Neuronal stem cell (in vitro differentiated cells): ENCODE data around the gene MEIOB.
A peak's percentile ranks its signal among the peaks of the same experiment; 100 is the strongest.

Experiments
- DNase-seq: peaks from one replicate; pipeline ENCODE4 v3.0.0-alpha.2; 2013; ENCODE audit warnings: low spot score
- H2AFZ ChIP-seq: one replicate; pipeline ENCODE4 v1.6.1; 2013; ENCODE audit warnings: mild to moderate bottlenecking, low read length, inconsistent platforms
- H2AK5ac ChIP-seq: 2 replicates; pipeline ENCODE4 v1.6.1; 2013; ENCODE audit warnings: low read depth, mild to moderate bottlenecking, inconsistent platforms, low read length, moderate library complexity, mixed read lengths
- H2BK120ac ChIP-seq: 2 replicates; pipeline ENCODE4 v1.6.1; 2013; ENCODE audit warnings: low read depth, mild to moderate bottlenecking, inconsistent platforms, low read length, moderate library complexity, mixed read lengths
- H2BK12ac ChIP-seq: one replicate; pipeline ENCODE4 v1.6.1; 2013; ENCODE audit warnings: low read length, inconsistent platforms
- H2BK15ac ChIP-seq: 2 replicates; pipeline ENCODE4 v1.6.1; 2013; ENCODE audit warnings: mild to moderate bottlenecking, low read length, inconsistent platforms, mixed read lengths
- H2BK5ac ChIP-seq: one replicate; pipeline ENCODE4 v1.6.1; 2013; ENCODE audit warnings: inconsistent platforms, mild to moderate bottlenecking, low read length, moderate library complexity
- H3K14ac ChIP-seq: one replicate; pipeline ENCODE4 v1.6.1; 2013; ENCODE audit warnings: low read length, inconsistent platforms
- H3K18ac ChIP-seq: 2 replicates; pipeline ENCODE4 v1.6.1; 2013; ENCODE audit warnings: low read length, inconsistent platforms
- H3K23ac ChIP-seq: 2 replicates; pipeline ENCODE4 v1.6.1; 2013; ENCODE audit warnings: low read depth, mild to moderate bottlenecking, mixed read lengths, low read length, inconsistent platforms; ENCODE audit not compliant: poor library complexity
- H3K27ac ChIP-seq: replicated peaks from 3 replicates; pipeline ENCODE4 v1.5.1; 2013; ENCODE audit warnings: low read length, inconsistent platforms
- H3K27me3 ChIP-seq, 3 experiments: 2 replicates each; pipeline ENCODE4 v1.6.1; 2013; ENCODE audit warnings: low read length in 3 of 3, mild to moderate bottlenecking in 2 of 3, inconsistent platforms in 1 of 3, low read depth in 1 of 3, mixed read lengths in 1 of 3, moderate library complexity in 1 of 3; ENCODE audit not compliant: control insufficient read depth in 3 of 3, insufficient read depth in 3 of 3
- H3K36me3 ChIP-seq, 2 donors: replicated peaks in 1 of 2; 2 replicates each; pipeline ENCODE4 v1.6.1; 2013; ENCODE audit warnings: low read length in 2 of 2; ENCODE audit not compliant: control insufficient read depth in 2 of 2, insufficient read depth in 2 of 2
- H3K4ac ChIP-seq: 2 replicates; pipeline ENCODE4 v1.6.1; 2013; ENCODE audit warnings: inconsistent platforms, mild to moderate bottlenecking, low read length, moderate library complexity
- H3K4me1 ChIP-seq, 2 donors: 1 replicate in 1 of 2; 2 replicates in 1 of 2; pipeline ENCODE4 v1.6.1; 2013; ENCODE audit warnings: low read length in 2 of 2, low read depth in 1 of 2; ENCODE audit not compliant: control insufficient read depth in 2 of 2, insufficient read depth in 1 of 2
- H3K4me2 ChIP-seq: one replicate; pipeline ENCODE4 v1.6.1; 2013; ENCODE audit warnings: mild to moderate bottlenecking, low read length, inconsistent platforms; ENCODE audit not compliant: insufficient read depth, poor library complexity, severe bottlenecking
- H3K4me3 ChIP-seq, 2 donors: 2 replicates each; pipeline ENCODE4 v1.5.1; 2013; ENCODE audit warnings: low read length in 2 of 2, mild to moderate bottlenecking in 2 of 2, inconsistent platforms in 1 of 2, moderate library complexity in 1 of 2
- H3K79me1 ChIP-seq: one replicate; pipeline ENCODE4 v1.6.1; 2013; ENCODE audit warnings: low read depth, mild to moderate bottlenecking, inconsistent platforms, low read length, moderate library complexity
- H3K9ac ChIP-seq: one replicate; pipeline ENCODE4 v1.6.1; 2013; ENCODE audit warnings: mild to moderate bottlenecking, low read depth, low read length, inconsistent platforms; ENCODE audit not compliant: poor library complexity
- H3K9me3 ChIP-seq, 2 donors: replicated peaks in 1 of 2; 2 replicates each; pipeline versions ENCODE3 to v1.6.1; 2013; ENCODE audit warnings: low read length in 2 of 2, mild to moderate bottlenecking in 2 of 2, inconsistent platforms in 1 of 2, low read depth in 1 of 2, mixed read lengths in 1 of 2, moderate library complexity in 1 of 2; ENCODE audit not compliant: control insufficient read depth in 2 of 2, insufficient read depth in 1 of 2
- H4K8ac ChIP-seq: one replicate; pipeline ENCODE4 v1.6.1; 2013; ENCODE audit warnings: low read depth, mild to moderate bottlenecking, inconsistent platforms, low read length, moderate library complexity
- H4K91ac ChIP-seq: one replicate; pipeline ENCODE4 v1.6.1; 2013; ENCODE audit warnings: low read length, low read depth, mild to moderate bottlenecking, inconsistent platforms; ENCODE audit not compliant: poor library complexity
- WGBS, 2 donors: extraction: QIAGEN DNeasy Blood & Tissue Kit; methylation state at CpG; one replicate each; pipeline ENCODE4 v1.1.7; 2013; ENCODE audit warnings: missing lambda C conversion rate in 2 of 2, mixed read lengths in 1 of 2; ENCODE audit not compliant: insufficient read length in 2 of 2, insufficient replicate concordance in 1 of 2; ENCODE audit errors: extremely low coverage in 2 of 2; 5-methylcytosine and 5-hydroxymethylcytosine counted together

Gene MEIOB

DNA sequence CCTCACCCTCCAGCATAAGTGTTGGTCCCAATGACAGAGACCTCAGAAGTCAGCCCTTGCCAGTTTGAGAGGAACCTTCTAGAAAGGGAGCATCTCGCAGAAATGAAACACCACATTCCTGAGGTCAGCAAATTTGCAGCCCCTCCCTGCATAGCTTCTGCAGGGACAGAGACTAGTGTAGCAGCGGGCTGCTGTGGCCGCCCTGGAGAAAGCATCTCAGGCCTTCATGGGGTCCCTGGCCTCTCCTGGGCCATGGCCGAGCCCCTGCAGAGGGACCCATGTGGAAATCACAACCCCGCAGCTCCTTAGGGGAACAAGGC is 34.8 kb upstream of the MEIOB start:
- no peak for DNase-seq
- Histone ChIP-seq H3K14ac (no peak overlapping the region), H3K4ac (no peak overlapping the region)

DNA sequence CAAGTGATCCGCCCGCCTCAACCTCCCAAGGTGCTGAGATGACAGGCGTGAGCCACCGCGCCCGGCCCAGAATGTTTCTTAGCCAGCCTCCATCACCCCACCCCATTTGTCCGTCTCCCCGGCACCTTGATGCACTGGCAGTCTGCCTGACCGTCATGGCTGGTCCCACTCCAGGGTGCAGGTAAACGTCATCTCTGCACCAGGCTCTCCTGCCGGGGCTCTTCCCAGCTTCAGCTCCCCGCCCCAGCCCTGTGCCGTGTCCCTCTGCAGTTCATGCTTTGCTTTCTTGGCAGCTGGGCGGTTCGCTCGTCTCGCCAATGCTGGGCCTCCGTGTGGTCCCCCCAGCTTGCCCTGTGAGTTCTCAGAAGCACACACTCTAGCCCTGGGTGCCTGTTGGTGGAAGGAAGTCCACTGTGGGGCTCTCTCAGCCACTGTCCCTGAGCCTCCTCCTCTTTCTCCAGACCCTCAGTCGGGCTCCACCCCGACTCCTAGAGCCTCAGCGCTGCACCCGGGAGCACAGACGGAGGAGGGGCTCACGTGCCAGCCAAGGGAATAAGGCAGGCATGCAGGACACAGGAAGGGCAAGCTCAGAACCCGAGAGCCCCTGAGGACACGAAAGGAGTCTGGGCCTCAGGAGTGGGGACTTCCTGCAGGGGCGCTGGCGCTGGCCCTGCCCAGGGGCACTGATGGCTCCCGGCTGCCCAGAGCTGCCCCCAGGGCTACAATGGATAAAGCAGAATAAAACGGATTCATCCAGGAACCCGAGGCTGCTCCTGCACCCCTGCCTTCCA is 34.3 kb upstream of the MEIOB start:
- no peak overlapping the region for H3K27ac ChIP-seq

More for the DNA sequence above, 34.8 kb upstream of the MEIOB start:
- no peak overlapping the region for H3K9ac ChIP-seq
- no peak overlapping the region for H4K91ac ChIP-seq
- no peaks in the 10 kb centered on the region for H3K9me3 ChIP-seq
- H3K4me1 ChIP-seq: peaks cover 0 to 16% of the 10 kb centered on the region in 2 donors
- H2AK5ac ChIP-seq: peak overlapping the region; percentile 25
- H3K23ac ChIP-seq: no peak overlapping the region
- H2BK5ac ChIP-seq: no peak overlapping the region
- no peaks in the 10 kb centered on the region for H3K36me3 ChIP-seq
- H3K79me1 ChIP-seq: no peaks in the 10 kb centered on the region
- H3K4me2 ChIP-seq: no peak overlapping the region
- no peak overlapping the region for H2BK120ac ChIP-seq
- no peak overlapping the region for H3K27ac ChIP-seq
- peak overlapping the region; percentile 58 for H2BK12ac ChIP-seq
- H3K18ac ChIP-seq: no peak overlapping the region
- H2AFZ ChIP-seq: peak overlapping the region; percentile 59
- H2BK15ac ChIP-seq: no peak overlapping the region
- no CpG with 5 or more reads among the region's 5 CpGs for WGBS, 2 donors
- H3K4me3 ChIP-seq: no peak overlapping the region
- H3K27me3 ChIP-seq: peaks cover 0 to 70% (median 0%) of the 10 kb centered on the region in 3 experiments
- no peak overlapping the region for H4K8ac ChIP-seq

DNA sequence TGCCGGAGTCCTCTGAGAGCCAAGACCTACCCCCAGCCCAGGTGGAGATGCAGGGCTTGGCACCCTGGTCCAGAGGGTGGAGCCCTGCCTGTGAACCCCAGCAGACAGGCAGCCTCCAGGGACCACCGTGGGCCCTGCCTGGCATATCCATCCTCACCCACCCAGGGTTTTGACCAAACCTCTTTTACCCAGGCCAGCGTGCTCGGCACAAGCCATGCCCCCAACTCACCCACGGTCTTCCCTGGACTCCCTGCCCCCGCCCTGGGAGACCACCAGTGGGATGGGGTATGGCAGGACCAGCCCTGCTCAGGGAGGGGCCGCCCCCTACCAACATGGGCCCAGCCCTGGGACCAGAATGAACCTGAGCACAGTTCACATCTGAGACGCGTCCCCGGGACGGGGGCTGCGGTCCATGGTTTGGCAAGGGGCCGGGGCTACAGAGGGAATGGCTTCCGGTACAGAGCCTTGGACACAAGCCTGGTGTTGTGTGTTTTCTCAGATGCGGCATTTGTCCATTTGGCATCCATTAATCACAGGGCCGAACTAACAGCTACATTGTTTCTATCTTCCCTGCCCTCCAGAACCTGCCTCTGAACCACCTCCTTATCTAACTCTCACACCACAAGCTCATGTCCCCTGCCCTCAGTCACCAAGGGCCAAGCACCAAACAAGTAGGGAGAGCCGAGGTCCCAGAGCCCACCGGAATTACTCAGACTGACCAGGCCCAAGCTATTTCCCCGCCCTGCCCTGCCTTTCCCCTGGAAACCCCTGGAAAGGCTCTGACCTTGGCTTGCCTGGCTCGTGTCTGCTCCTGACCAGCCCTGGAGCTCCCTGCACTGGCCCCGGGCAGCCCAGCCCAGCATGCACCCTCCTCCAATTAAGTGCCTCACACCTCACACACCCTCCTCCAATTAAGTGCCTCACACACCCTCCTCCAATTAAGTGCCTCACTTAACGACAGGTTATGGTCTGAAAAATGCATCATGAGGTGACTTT is 32.2 kb upstream of the MEIOB start:
- Histone ChIP-seq H3K27me3 (peaks cover 0 to 72% (median 0%) of the 10 kb centered on the region in 3 experiments), H3K18ac (peak overlapping the region; percentile 62), H3K14ac (no peak overlapping the region), H2AK5ac (peak overlapping the region; percentile 67), H3K4me1 (peaks cover 0 to 12% of the 10 kb centered on the region in 2 donors), H2BK5ac (no peak overlapping the region), H3K4me3 (no peak overlapping the region), H2BK15ac (no peak overlapping the region), H3K79me1 (peaks cover 3% of the 10 kb centered on the region), H3K4ac (peak overlapping the region; percentile 42), H3K4me2 (no peak overlapping the region), H3K27ac (no peak overlapping the region), H3K9ac (no peak overlapping the region), H2AFZ (no peak overlapping the region), H3K23ac (peak overlapping the region; percentile 55), H3K9me3 (no peaks in the 10 kb centered on the region), H4K91ac (no peak overlapping the region), H4K8ac (no peak overlapping the region), H2BK12ac (no peak overlapping the region), H2BK120ac (no peak overlapping the region), H3K36me3 (no peaks in the 10 kb centered on the region)
- no CpG with 5 or more reads among the region's 22 CpGs for WGBS, 2 donors
- DNase-seq: no peak

More for the DNA sequence above, 34.3 kb upstream of the MEIOB start:
- Histone ChIP-seq H3K18ac (no peak overlapping the region), H3K23ac (peak overlapping the region; percentile 59), H3K4me2 (no peak overlapping the region), H3K4me1 (peaks cover 0 to 16% of the 10 kb centered on the region in 2 donors), H3K79me1 (no peaks in the 10 kb centered on the region), H3K9ac (no peak overlapping the region), H2BK5ac (no peak overlapping the region), H2BK15ac (peak overlapping the region; percentile 74), H3K4me3 (no peak overlapping the region), H2AK5ac (peak overlapping the region; percentile 3), H3K14ac (no peak overlapping the region), H2AFZ (peak overlapping the region; percentile 59), H2BK12ac (no peak overlapping the region), H3K27me3 (peaks cover 0 to 70% (median 0%) of the 10 kb centered on the region in 3 experiments), H3K36me3 (no peaks in the 10 kb centered on the region), H4K91ac (no peak overlapping the region), H4K8ac (no peak overlapping the region), H3K9me3 (no peaks in the 10 kb centered on the region), H2BK120ac (no peak overlapping the region), H3K4ac (no peak overlapping the region)
- no peak for DNase-seq
- no CpG with 5 or more reads among the region's 31 CpGs for WGBS, 2 donors

DNA sequence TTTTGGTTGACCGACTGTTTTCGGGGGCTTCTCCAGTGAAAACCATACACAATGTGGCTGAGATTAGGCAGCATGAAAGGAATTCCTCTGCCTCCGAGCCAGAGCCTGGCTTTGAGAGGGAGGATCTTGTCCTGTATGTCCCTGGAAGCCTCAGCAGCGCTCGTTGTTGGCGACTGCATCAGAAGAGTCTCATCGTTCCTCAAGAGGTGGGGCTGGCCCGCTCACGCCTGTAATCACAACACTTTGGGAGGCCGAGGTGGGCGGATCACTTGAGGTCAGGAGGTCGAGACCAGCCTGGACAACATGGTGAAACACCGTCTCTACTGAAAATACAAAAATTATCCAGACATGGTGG is 31.2 kb upstream of the MEIOB start:
- H3K27ac ChIP-seq: peak overlapping the region; percentile 16
- DNase-seq: no peak
- no peak overlapping the region for H3K14ac ChIP-seq
- no peak overlapping the region for H3K9ac ChIP-seq
- H3K18ac ChIP-seq: no peak overlapping the region
- H2AFZ ChIP-seq: peak overlapping the region; percentile 5
- peaks cover 0 to 68% (median 0%) of the 10 kb centered on the region in 3 experiments for H3K27me3 ChIP-seq
- no peak overlapping the region for H2BK15ac ChIP-seq
- no peak overlapping the region for H2BK5ac ChIP-seq
- peak overlapping the region; percentile 3 for H3K23ac ChIP-seq
- H2BK12ac ChIP-seq: no peak overlapping the region
- no CpG with 5 or more reads among the region's 13 CpGs for WGBS, 2 donors
- H3K4me3 ChIP-seq: no peak overlapping the region
- H4K91ac ChIP-seq: no peak overlapping the region
- H3K9me3 ChIP-seq: no peaks in the 10 kb centered on the region
- H3K79me1 ChIP-seq: peaks cover 3% of the 10 kb centered on the region
- H3K4me1 ChIP-seq: peaks cover 0 to 10% of the 10 kb centered on the region in 2 donors
- no peak overlapping the region for H4K8ac ChIP-seq
- no peak overlapping the region for H2BK120ac ChIP-seq
- H2AK5ac ChIP-seq: no peak overlapping the region
- H3K4me2 ChIP-seq: no peak overlapping the region
- no peak overlapping the region for H3K4ac ChIP-seq
- H3K36me3 ChIP-seq: no peaks in the 10 kb centered on the region
